ENCODE measurements around the gene C1orf167.
"Not testable (repeated sequence)": the region's sequence is repeated elsewhere in the genome, so short reads cannot be mapped to it uniquely, and the experiment has no call there.

C1orf167 gene

GRCh38 chr1:11800756-11801433 lies 38.9 kb downstream of the C1orf167 start:
- H3K4me1 ChIP-seq (ENCODE audit: control insufficient read depth, insufficient read depth, low read length) = peaks cover 10% of the 10 kb centered on the region
- H3K9ac ChIP-seq (ENCODE audit: low read depth, low read length) = no peak overlapping the region
- H3K9me3 ChIP-seq (ENCODE audit: control insufficient read depth, insufficient read depth, low read length) = no peaks in the 10 kb centered on the region
- peaks cover 21% of the 10 kb centered on the region for H3K36me3 ChIP-seq (ENCODE audit: control insufficient read depth, insufficient read depth, low read length)
- H3K27me3 ChIP-seq (ENCODE audit: control insufficient read depth, insufficient read depth, low read length) = no peaks in the 10 kb centered on the region
- H3K4me3 ChIP-seq (ENCODE audit: low read depth, low read length) = no peak overlapping the region

- Histone ChIP-seq H3K4me3 (ENCODE audit: low read depth, low read length) (peak overlapping the region; percentile 90), H3K9me3 (ENCODE audit: control insufficient read depth, insufficient read depth, low read length) (no peaks in the 10 kb centered on the region), H3K9ac (ENCODE audit: low read depth, low read length) (no peak overlapping the region), H3K36me3 (ENCODE audit: control insufficient read depth, insufficient read depth, low read length) (peaks cover 18% of the 10 kb centered on the region), H3K4me1 (ENCODE audit: control insufficient read depth, insufficient read depth, low read length) (peaks cover 15% of the 10 kb centered on the region), H3K27me3 (ENCODE audit: control insufficient read depth, insufficient read depth, low read length) (no peaks in the 10 kb centered on the region)
Measured at GRCh38 chr1:11802616-11802972, 40.6 kb downstream of the C1orf167 start.

- H3K27me3 ChIP-seq (ENCODE audit: control insufficient read depth, insufficient read depth, low read length) = no peaks in the 10 kb centered on the region
- no peak overlapping the region for H3K9ac ChIP-seq (ENCODE audit: low read depth, low read length)
- no peaks in the 10 kb centered on the region for H3K9me3 ChIP-seq (ENCODE audit: control insufficient read depth, insufficient read depth, low read length)
- peak overlapping the region; percentile 90 for H3K4me3 ChIP-seq (ENCODE audit: low read depth, low read length)
- peaks cover 15% of the 10 kb centered on the region for H3K4me1 ChIP-seq (ENCODE audit: control insufficient read depth, insufficient read depth, low read length)
- H3K36me3 ChIP-seq (ENCODE audit: control insufficient read depth, insufficient read depth, low read length) = peaks cover 17% of the 10 kb centered on the region
Measured at GRCh38 chr1:11802973-11803885, 41.2 kb downstream of the C1orf167 start.

GRCh38 chr1:11803924-11804665 lies 42.1 kb downstream of the C1orf167 start:
- not testable (repeated sequence) for H3K9me3 ChIP-seq (ENCODE audit: control insufficient read depth, insufficient read depth, low read length); H3K27me3 ChIP-seq (ENCODE audit: control insufficient read depth, insufficient read depth, low read length)
- Histone ChIP-seq H3K36me3 (ENCODE audit: control insufficient read depth, insufficient read depth, low read length) (peaks cover 14% of the 10 kb centered on the region), H3K9ac (ENCODE audit: low read depth, low read length) (peak overlapping the region; percentile 49), H3K4me1 (ENCODE audit: control insufficient read depth, insufficient read depth, low read length) (peaks cover 15% of the 10 kb centered on the region), H3K4me3 (ENCODE audit: low read depth, low read length) (peak overlapping the region; percentile 92)

- H3K36me3 ChIP-seq (ENCODE audit: control insufficient read depth, insufficient read depth, low read length) = peaks cover 13% of the 10 kb centered on the region
- H3K9me3 ChIP-seq (ENCODE audit: control insufficient read depth, insufficient read depth, low read length) = no peaks in the 10 kb centered on the region
- peak overlapping the region; percentile 90 for H3K9ac ChIP-seq (ENCODE audit: low read depth, low read length)
- H3K27me3 ChIP-seq (ENCODE audit: control insufficient read depth, insufficient read depth, low read length) = no peaks in the 10 kb centered on the region
- H3K4me1 ChIP-seq (ENCODE audit: control insufficient read depth, insufficient read depth, low read length) = peaks cover 15% of the 10 kb centered on the region
- peak overlapping the region; percentile 92 for H3K4me3 ChIP-seq (ENCODE audit: low read depth, low read length)
Measured at GRCh38 chr1:11804666-11805421, 42.9 kb downstream of the C1orf167 start.

- Histone ChIP-seq H3K27me3 (ENCODE audit: control insufficient read depth, insufficient read depth, low read length) (no peaks in the 10 kb centered on the region), H3K4me1 (ENCODE audit: control insufficient read depth, insufficient read depth, low read length) (peaks cover 15% of the 10 kb centered on the region), H3K36me3 (ENCODE audit: control insufficient read depth, insufficient read depth, low read length) (peaks cover 6% of the 10 kb centered on the region), H3K4me3 (ENCODE audit: low read depth, low read length) (peak within 1 kb of the TSS; percentile 92), H3K9ac (ENCODE audit: low read depth, low read length) (peak within 1 kb of the TSS; percentile 90), H3K9me3 (ENCODE audit: control insufficient read depth, insufficient read depth, low read length) (no peaks in the 10 kb centered on the region)
Measured at GRCh38 chr1:11805422-11806306, 43.7 kb downstream of the C1orf167 start, which contains the start of the genes CLCN6 and MTHFR. TSS of gene CLCN6 (plus strand) at chr1:11806191. CDS start at chr1:11806263, 72 bp downstream. TSS of gene MTHFR (minus strand) at chr1:11805964. CDS start at chr1:11803116, 2,848 bp downstream.

GRCh38 chr1:11806307-11806936 lies 44.4 kb downstream of the C1orf167 start:
- no peaks in the 10 kb centered on the region for H3K27me3 ChIP-seq (ENCODE audit: control insufficient read depth, insufficient read depth, low read length)
- H3K36me3 ChIP-seq (ENCODE audit: control insufficient read depth, insufficient read depth, low read length) = peaks cover 3% of the 10 kb centered on the region
- H3K9me3 ChIP-seq (ENCODE audit: control insufficient read depth, insufficient read depth, low read length) = no peaks in the 10 kb centered on the region
- peak overlapping the region; percentile 29 for H3K9ac ChIP-seq (ENCODE audit: low read depth, low read length)
- H3K4me3 ChIP-seq (ENCODE audit: low read depth, low read length) = peak overlapping the region; percentile 80
- H3K4me1 ChIP-seq (ENCODE audit: control insufficient read depth, insufficient read depth, low read length) = peaks cover 15% of the 10 kb centered on the region

GRCh38 chr1:11807133-11807532 lies 45.1 kb downstream of the C1orf167 start:
- Histone ChIP-seq H3K9ac (ENCODE audit: low read depth, low read length) (peak overlapping the region; percentile 29), H3K4me3 (ENCODE audit: low read depth, low read length) (peak overlapping the region; percentile 80), H3K27me3 (ENCODE audit: control insufficient read depth, insufficient read depth, low read length) (no peaks in the 10 kb centered on the region), H3K9me3 (ENCODE audit: control insufficient read depth, insufficient read depth, low read length) (no peaks in the 10 kb centered on the region), H3K36me3 (ENCODE audit: control insufficient read depth, insufficient read depth, low read length) (peaks cover 3% of the 10 kb centered on the region), H3K4me1 (ENCODE audit: control insufficient read depth, insufficient read depth, low read length) (peaks cover 13% of the 10 kb centered on the region)

- Histone ChIP-seq H3K4me3 (ENCODE audit: low read depth, low read length) (no peak overlapping the region), H3K27me3 (ENCODE audit: control insufficient read depth, insufficient read depth, low read length) (no peaks in the 10 kb centered on the region), H3K36me3 (ENCODE audit: control insufficient read depth, insufficient read depth, low read length) (peaks cover 19% of the 10 kb centered on the region), H3K9me3 (ENCODE audit: control insufficient read depth, insufficient read depth, low read length) (no peaks in the 10 kb centered on the region), H3K9ac (ENCODE audit: low read depth, low read length) (no peak overlapping the region), H3K4me1 (ENCODE audit: control insufficient read depth, insufficient read depth, low read length) (no peaks in the 10 kb centered on the region)
Measured at GRCh38 chr1:11813021-11813420, 51.0 kb downstream of the C1orf167 start.

GRCh38 chr1:11817192-11817591 lies 55.2 kb downstream of the C1orf167 start:
- peaks cover 15% of the 10 kb centered on the region for H3K36me3 ChIP-seq (ENCODE audit: control insufficient read depth, insufficient read depth, low read length)

More at GRCh38 chr1:11817192-11817591, 55.2 kb downstream of the C1orf167 start:
- Histone ChIP-seq H3K4me1 (ENCODE audit: control insufficient read depth, insufficient read depth, low read length) (no peaks in the 10 kb centered on the region), H3K9ac (ENCODE audit: low read depth, low read length) (no peak overlapping the region), H3K9me3 (ENCODE audit: control insufficient read depth, insufficient read depth, low read length) (no peaks in the 10 kb centered on the region), H3K27me3 (ENCODE audit: control insufficient read depth, insufficient read depth, low read length) (no peaks in the 10 kb centered on the region), H3K4me3 (ENCODE audit: low read depth, low read length) (no peak overlapping the region)

All from iPS-15b (cell line).